NCI-H748 (cell line): ENCODE results near the gene PTPRN2.
"Not testable (repeated sequence)": the region's sequence is repeated elsewhere in the genome, so short reads cannot be mapped to it uniquely, and the experiment has no call there.

Experiments used
- DNase-seq: peaks from one replicate; lab custom pipeline; 2025; ENCODE audit not compliant: unreplicated experiment; lab: John Stamatoyannopoulos, UW

The PTPRN2 gene

GRCh38 chr7:158164101-158165095 lies 423.2 kb downstream of the PTPRN2 start:
- DNase-seq = no peak

- no peak for DNase-seq
These were observed 426.4 kb downstream of the PTPRN2 start for GRCh38 chr7:158161194-158161593.

- no peak for DNase-seq
These were observed 427.4 kb downstream of the PTPRN2 start for GRCh38 chr7:158160199-158160598.

GRCh38 chr7:158157460-158157859 lies 430.2 kb downstream of the PTPRN2 start:
- no peak for DNase-seq

- DNase-seq = not testable (repeated sequence)
These were observed 436.4 kb downstream of the PTPRN2 start for GRCh38 chr7:158151273-158151672.

- no peak for DNase-seq
These were observed 437.4 kb downstream of the PTPRN2 start for GRCh38 chr7:158150234-158150633.

GRCh38 chr7:158147431-158147830 lies 440.2 kb downstream of the PTPRN2 start:
- DNase-seq = not testable (repeated sequence)

- DNase-seq = no peak
These were observed 442.3 kb downstream of the PTPRN2 start for GRCh38 chr7:158145370-158145769.

GRCh38 chr7:158143196-158144120 lies 444.2 kb downstream of the PTPRN2 start:
- DNase-seq = no peak

GRCh38 chr7:158142657-158143056 lies 445.0 kb downstream of the PTPRN2 start:
- no peak for DNase-seq

- no peak for DNase-seq
These were observed 445.7 kb downstream of the PTPRN2 start for GRCh38 chr7:158141806-158142518.

GRCh38 chr7:158141221-158141582 lies 446.4 kb downstream of the PTPRN2 start:
- DNase-seq = no peak

GRCh38 chr7:158140538-158141220 lies 446.9 kb downstream of the PTPRN2 start:
- no peak for DNase-seq

GRCh38 chr7:158139499-158139898 lies 448.1 kb downstream of the PTPRN2 start:
- DNase-seq = no peak

GRCh38 chr7:158138329-158138597 lies 449.4 kb downstream of the PTPRN2 start:
- no peak for DNase-seq

GRCh38 chr7:158137516-158138328 lies 449.9 kb downstream of the PTPRN2 start:
- no peak for DNase-seq

- no peak for DNase-seq
These were observed 451.7 kb downstream of the PTPRN2 start for GRCh38 chr7:158135931-158136330.

GRCh38 chr7:158134824-158135223 lies 452.8 kb downstream of the PTPRN2 start:
- no peak for DNase-seq

- no peak for DNase-seq
These were observed 453.9 kb downstream of the PTPRN2 start for GRCh38 chr7:158133515-158134271.
